ENCODE data around the gene EXO1. TPM values are rescaled to one million over a fixed set of nuclear protein-coding genes. Genes with fewer than 3 reads are reported as not detected.

The EXO1 gene
- total RNA-seq, 1 experiment from 2014 or later, result 26.3 TPM

GRCh38 chr1:241838897-241839296, 9.1 kb upstream of the EXO1 start:
- in situ Hi-C loops (cut with HindIII; ENCODE audit: low pct_unique_long_range_greater_than_20kb, low sequenced_read_pairs), result no loop called here
- CTCF ChIA-PET, result no interaction called here

GRCh38 chr1:241839369-241839979, 8.5 kb upstream of the EXO1 start:
- ATAC-seq (no peak), DNase-seq (ENCODE audit: low read depth, low spot score) (no peak)
- H3K27ac ChIP-seq (ENCODE audit: low read length), result no peak overlapping the region
- TF ChIP-seq, protein P1, sequence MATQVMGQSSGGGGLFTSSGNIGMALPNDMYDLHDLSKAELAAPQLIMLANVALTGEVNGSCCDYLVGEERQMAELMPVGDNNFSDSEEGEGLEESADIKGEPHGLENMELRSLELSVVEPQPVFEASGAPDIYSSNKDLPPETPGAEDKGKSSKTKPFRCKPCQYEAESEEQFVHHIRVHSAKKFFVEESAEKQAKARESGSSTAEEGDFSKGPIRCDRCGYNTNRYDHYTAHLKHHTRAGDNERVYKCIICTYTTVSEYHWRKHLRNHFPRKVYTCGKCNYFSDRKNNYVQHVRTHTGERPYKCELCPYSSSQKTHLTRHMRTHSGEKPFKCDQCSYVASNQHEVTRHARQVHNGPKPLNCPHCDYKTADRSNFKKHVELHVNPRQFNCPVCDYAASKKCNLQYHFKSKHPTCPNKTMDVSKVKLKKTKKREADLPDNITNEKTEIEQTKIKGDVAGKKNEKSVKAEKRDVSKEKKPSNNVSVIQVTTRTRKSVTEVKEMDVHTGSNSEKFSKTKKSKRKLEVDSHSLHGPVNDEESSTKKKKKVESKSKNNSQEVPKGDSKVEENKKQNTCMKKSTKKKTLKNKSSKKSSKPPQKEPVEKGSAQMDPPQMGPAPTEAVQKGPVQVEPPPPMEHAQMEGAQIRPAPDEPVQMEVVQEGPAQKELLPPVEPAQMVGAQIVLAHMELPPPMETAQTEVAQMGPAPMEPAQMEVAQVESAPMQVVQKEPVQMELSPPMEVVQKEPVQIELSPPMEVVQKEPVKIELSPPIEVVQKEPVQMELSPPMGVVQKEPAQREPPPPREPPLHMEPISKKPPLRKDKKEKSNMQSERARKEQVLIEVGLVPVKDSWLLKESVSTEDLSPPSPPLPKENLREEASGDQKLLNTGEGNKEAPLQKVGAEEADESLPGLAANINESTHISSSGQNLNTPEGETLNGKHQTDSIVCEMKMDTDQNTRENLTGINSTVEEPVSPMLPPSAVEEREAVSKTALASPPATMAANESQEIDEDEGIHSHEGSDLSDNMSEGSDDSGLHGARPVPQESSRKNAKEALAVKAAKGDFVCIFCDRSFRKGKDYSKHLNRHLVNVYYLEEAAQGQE (IDR thresholded peaks at IDR 0.05; ENCODE audit: insufficient read depth in 1 of 2, low read depth in 2 of 2, low read length in 1 of 2), result no peak
- TF ChIP-seq, protein P2, sequence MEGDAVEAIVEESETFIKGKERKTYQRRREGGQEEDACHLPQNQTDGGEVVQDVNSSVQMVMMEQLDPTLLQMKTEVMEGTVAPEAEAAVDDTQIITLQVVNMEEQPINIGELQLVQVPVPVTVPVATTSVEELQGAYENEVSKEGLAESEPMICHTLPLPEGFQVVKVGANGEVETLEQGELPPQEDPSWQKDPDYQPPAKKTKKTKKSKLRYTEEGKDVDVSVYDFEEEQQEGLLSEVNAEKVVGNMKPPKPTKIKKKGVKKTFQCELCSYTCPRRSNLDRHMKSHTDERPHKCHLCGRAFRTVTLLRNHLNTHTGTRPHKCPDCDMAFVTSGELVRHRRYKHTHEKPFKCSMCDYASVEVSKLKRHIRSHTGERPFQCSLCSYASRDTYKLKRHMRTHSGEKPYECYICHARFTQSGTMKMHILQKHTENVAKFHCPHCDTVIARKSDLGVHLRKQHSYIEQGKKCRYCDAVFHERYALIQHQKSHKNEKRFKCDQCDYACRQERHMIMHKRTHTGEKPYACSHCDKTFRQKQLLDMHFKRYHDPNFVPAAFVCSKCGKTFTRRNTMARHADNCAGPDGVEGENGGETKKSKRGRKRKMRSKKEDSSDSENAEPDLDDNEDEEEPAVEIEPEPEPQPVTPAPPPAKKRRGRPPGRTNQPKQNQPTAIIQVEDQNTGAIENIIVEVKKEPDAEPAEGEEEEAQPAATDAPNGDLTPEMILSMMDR (IDR thresholded peaks at IDR 0.05), result no peak
- TF ChIP-seq POLR2AphosphoS5 (IDR thresholded peaks at IDR 0.05; ENCODE audit: low read depth, low read length), result no peak
- TF ChIP-seq SIN3A (IDR thresholded peaks at IDR 0.05; ENCODE audit: borderline replicate concordance, insufficient read depth, low read depth, low read length), result no peak
- TF ChIP-seq TCF7L2 (IDR thresholded peaks at IDR 0.05; ENCODE audit: low read depth, low read length), result no peak
- no TSS peak for BruUV-seq (replicated peaks)
- POLR2A ChIA-PET, result no interaction called here
- intact Hi-C loops (cut with micrococcal nuclease; ENCODE audit: unreplicated experiment) (no loop called here), in situ Hi-C loops (cut with HindIII; ENCODE audit: low pct_unique_long_range_greater_than_20kb, low sequenced_read_pairs) (no loop called here)
- H3K36me3 ChIP-seq (ENCODE audit: control insufficient read depth, insufficient read depth, low read length), result no peaks in the 10 kb centered on the region
- CTCF ChIA-PET, result no interaction called here
- no peaks in the 10 kb centered on the region for H3K4me1 ChIP-seq (ENCODE audit: control insufficient read depth, insufficient read depth, low read length)
- H3K4me3 ChIP-seq (ENCODE audit: low read depth in 2 of 2, low read length in 2 of 2), result no peak overlapping the region
- H3K9me3 ChIP-seq (ENCODE audit: control insufficient read depth, insufficient read depth, low read depth, low read length), result no peaks in the 10 kb centered on the region
- no peaks in the 10 kb centered on the region for H3K27me3 ChIP-seq (ENCODE audit: control insufficient read depth, insufficient read depth, low read length)

More at GRCh38 chr1:241838897-241839296, 9.1 kb upstream of the EXO1 start:
- intact Hi-C loops (cut with micrococcal nuclease; ENCODE audit: unreplicated experiment), result no loop called here
- no peak for DNase-seq (ENCODE audit: low read depth, low spot score)
- H3K4me1 ChIP-seq (ENCODE audit: control insufficient read depth, insufficient read depth, low read length), result no peaks in the 10 kb centered on the region
- no peak for TF ChIP-seq SIN3A (IDR thresholded peaks at IDR 0.05; ENCODE audit: borderline replicate concordance, insufficient read depth, low read depth, low read length)
- TF ChIP-seq TCF7L2 (IDR thresholded peaks at IDR 0.05; ENCODE audit: low read depth, low read length), result no peak
- TF ChIP-seq, protein P2 (IDR thresholded peaks at IDR 0.05), result no peak
- no peak for TF ChIP-seq POLR2AphosphoS5 (IDR thresholded peaks at IDR 0.05; ENCODE audit: low read depth, low read length)
- TF ChIP-seq, protein P1 (IDR thresholded peaks at IDR 0.05; ENCODE audit: insufficient read depth in 1 of 2, low read depth in 2 of 2, low read length in 1 of 2), result no peak
- POLR2A ChIA-PET, result no interaction called here
- H3K4me3 ChIP-seq (ENCODE audit: low read depth in 2 of 2, low read length in 2 of 2), result no peak overlapping the region
- no TSS peak for BruUV-seq (replicated peaks)
- H3K27me3 ChIP-seq (ENCODE audit: control insufficient read depth, insufficient read depth, low read length), result no peaks in the 10 kb centered on the region
- no peak for ATAC-seq
- no peaks in the 10 kb centered on the region for H3K9me3 ChIP-seq (ENCODE audit: control insufficient read depth, insufficient read depth, low read depth, low read length)
- H3K36me3 ChIP-seq (ENCODE audit: control insufficient read depth, insufficient read depth, low read length), result no peaks in the 10 kb centered on the region
- H3K27ac ChIP-seq (ENCODE audit: low read length), result no peak overlapping the region
